ENCODE measurements around the gene CATSPER2.

DNA sequence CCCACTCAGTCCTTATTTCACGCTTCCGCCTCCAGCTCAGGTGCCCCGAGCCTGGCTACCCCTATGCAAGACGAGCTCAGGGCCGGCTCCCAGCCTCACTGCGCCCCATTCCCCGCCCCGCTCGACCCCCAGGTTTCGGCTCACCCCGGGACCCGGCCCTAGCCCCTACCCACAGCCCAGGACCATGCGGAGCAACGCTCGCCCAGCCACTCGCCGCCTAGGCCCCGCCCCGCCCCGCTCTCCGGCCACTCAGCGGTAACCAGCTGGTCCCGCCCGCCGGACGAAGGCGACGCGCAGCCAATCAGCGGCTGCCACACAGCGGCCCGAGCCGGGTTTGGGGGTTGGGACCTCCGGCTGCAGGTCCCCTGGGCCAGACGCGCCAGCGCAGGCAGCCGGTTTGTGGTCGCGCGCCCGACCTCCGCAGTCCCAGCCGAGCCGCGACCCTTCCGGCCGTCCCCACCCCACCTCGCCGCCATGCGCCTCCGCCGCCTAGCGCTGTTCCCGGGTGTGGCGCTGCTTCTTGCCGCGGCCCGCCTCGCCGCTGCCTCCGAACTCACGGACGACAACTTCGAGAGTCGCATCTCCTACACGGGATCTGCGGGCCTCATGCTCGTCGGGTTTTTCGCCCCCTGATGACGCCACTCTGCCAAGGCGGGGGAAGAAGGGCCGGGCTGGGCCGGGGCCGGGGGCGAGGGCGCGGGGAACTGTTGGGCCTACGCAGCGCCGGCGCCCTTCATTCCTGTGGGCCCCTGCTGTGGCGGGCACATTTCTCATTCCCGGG is at the start of gene CATSPER2:
- TF ChIP-seq EP300 (IDR thresholded peaks at IDR 0.05; ENCODE audit: borderline replicate concordance) (no peak), EGR1 (IDR thresholded peaks at IDR 0.05) (no peak), NFIC (IDR thresholded peaks at IDR 0.05) (no peak), TAF1 (IDR thresholded peaks at IDR 0.05; ENCODE audit: low read depth) (no peak), TEAD4 (IDR thresholded peaks at IDR 0.05) (no peak), RAD21 (IDR thresholded peaks at IDR 0.05; ENCODE audit: low read depth) (no peak), CEBPB (IDR thresholded peaks at IDR 0.05) (no peak), ZBTB7A (IDR thresholded peaks at IDR 0.05; ENCODE audit: low read depth) (no peak)
- TF ChIP-seq, protein P1, sequence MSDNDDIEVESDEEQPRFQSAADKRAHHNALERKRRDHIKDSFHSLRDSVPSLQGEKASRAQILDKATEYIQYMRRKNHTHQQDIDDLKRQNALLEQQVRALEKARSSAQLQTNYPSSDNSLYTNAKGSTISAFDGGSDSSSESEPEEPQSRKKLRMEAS (IDR thresholded peaks at IDR 0.05), result no peak
- TF ChIP-seq, protein P2, sequence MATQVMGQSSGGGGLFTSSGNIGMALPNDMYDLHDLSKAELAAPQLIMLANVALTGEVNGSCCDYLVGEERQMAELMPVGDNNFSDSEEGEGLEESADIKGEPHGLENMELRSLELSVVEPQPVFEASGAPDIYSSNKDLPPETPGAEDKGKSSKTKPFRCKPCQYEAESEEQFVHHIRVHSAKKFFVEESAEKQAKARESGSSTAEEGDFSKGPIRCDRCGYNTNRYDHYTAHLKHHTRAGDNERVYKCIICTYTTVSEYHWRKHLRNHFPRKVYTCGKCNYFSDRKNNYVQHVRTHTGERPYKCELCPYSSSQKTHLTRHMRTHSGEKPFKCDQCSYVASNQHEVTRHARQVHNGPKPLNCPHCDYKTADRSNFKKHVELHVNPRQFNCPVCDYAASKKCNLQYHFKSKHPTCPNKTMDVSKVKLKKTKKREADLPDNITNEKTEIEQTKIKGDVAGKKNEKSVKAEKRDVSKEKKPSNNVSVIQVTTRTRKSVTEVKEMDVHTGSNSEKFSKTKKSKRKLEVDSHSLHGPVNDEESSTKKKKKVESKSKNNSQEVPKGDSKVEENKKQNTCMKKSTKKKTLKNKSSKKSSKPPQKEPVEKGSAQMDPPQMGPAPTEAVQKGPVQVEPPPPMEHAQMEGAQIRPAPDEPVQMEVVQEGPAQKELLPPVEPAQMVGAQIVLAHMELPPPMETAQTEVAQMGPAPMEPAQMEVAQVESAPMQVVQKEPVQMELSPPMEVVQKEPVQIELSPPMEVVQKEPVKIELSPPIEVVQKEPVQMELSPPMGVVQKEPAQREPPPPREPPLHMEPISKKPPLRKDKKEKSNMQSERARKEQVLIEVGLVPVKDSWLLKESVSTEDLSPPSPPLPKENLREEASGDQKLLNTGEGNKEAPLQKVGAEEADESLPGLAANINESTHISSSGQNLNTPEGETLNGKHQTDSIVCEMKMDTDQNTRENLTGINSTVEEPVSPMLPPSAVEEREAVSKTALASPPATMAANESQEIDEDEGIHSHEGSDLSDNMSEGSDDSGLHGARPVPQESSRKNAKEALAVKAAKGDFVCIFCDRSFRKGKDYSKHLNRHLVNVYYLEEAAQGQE (IDR thresholded peaks at IDR 0.05; ENCODE audit: low read depth), result no peak
